K562 (cell line): ENCODE measurements around the gene TMPRSS5. TPM values are rescaled to one million over a fixed set of nuclear protein-coding genes. Genes with fewer than 3 reads are reported as not detected.
A peak's percentile ranks its signal among the peaks of the same experiment; 100 is the strongest.

ENCODE experiments used
- CBX1 ChIP-seq: sonication (generic); IDR thresholded peaks from 2 replicates; pipeline ENCODE4 v1.6.1; 2016; ENCODE audit warnings: antibody characterized with exemption, low read depth, mild to moderate bottlenecking
- CREB3L1 ChIP-seq: fragments of 450-650 bp; IDR thresholded peaks from 2 replicates; pipeline ENCODE4 v1.6.1; 2014; ENCODE audit warnings: low read depth, mild to moderate bottlenecking, moderate library complexity, borderline replicate concordance
- CTCF ChIP-seq, 3 experiments: IDR thresholded peaks in 2 of 3; conservative IDR thresholded peaks in 1 of 3; 2 replicates each; pipeline ENCODE4 v1.5.1; 2011 to 2012; ENCODE audit warnings: low read length in 3 of 3, mild to moderate bottlenecking in 3 of 3, control low read depth in 2 of 3, improper control_type of control experiment in 1 of 3, inconsistent platforms in 1 of 3, low read depth in 1 of 3, mixed read lengths in 1 of 3, moderate library complexity in 1 of 3; ENCODE audit not compliant: insufficient read depth in 2 of 3
- DDX20 ChIP-seq: fragments of 450-650 bp; IDR thresholded peaks from 2 replicates; pipeline ENCODE4 v1.6.1; 2016; ENCODE audit warnings: missing genetic modification characterization, low read depth, mild to moderate bottlenecking, missing compliant biosample characterization, moderate library complexity
- DLX4 ChIP-seq: fragments of 250-450 bp; sonication (Bioruptor Pico); IDR thresholded peaks from 2 replicates; pipeline ENCODE4 v1.6.1; 2021; ENCODE audit warnings: mild to moderate bottlenecking
- EGR1 ChIP-seq: fragments of 450-650 bp; conservative IDR thresholded peaks from 2 replicates; pipeline ENCODE4 v1.6.1; 2017; ENCODE audit warnings: mild to moderate bottlenecking
- ELF1 ChIP-seq: fragments of 200-800 bp; sonication (Bioruptor generic); IDR thresholded peaks from 2 replicates; pipeline ENCODE4 v1.6.1; 2016; ENCODE audit warnings: missing genetic modification characterization, missing compliant biosample characterization
- FOXJ3 ChIP-seq: sonication (generic); formaldehyde crosslinking; IDR thresholded peaks from 2 replicates; pipeline ENCODE4 v1.4.0; 2020; ENCODE audit warnings: mild to moderate bottlenecking, missing genetic modification reagents
- FOXK2 ChIP-seq, 2 experiments: fragments of 450-650 bp; IDR thresholded peaks in 1 of 2; conservative IDR thresholded peaks in 1 of 2; 2 replicates each; pipeline ENCODE4 v1.6.1; 2016; ENCODE audit warnings: low read depth in 2 of 2, mild to moderate bottlenecking in 1 of 2
- FOXO4 ChIP-seq: fragments of 450-650 bp; formaldehyde crosslinking; IDR thresholded peaks from 2 replicates; pipeline ENCODE4 v1.4.0; 2020; ENCODE audit warnings: mild to moderate bottlenecking, moderate library complexity
- KDM1A ChIP-seq, 2 experiments: fragments of 450-650 bp; IDR thresholded peaks; 2 replicates each; pipeline ENCODE4 v1.6.1; 2016; ENCODE audit warnings: mild to moderate bottlenecking in 2 of 2
- KLF6 ChIP-seq: fragments of 250-450 bp; sonication (Bioruptor Pico); IDR thresholded peaks from 2 replicates; pipeline ENCODE4 v1.4.0; 2020; ENCODE audit warnings: mild to moderate bottlenecking, moderate library complexity, borderline replicate concordance
- NCOA1 ChIP-seq: fragments of 450-650 bp; IDR thresholded peaks from 2 replicates; pipeline ENCODE4 v1.6.1; 2016; ENCODE audit warnings: low read depth
- SAP30 ChIP-seq: fragments of 200-600 bp; sonication (generic); IDR thresholded peaks from 2 replicates; pipeline ENCODE4 v1.6.1; 2012; ENCODE audit warnings: borderline replicate concordance, low read depth, mild to moderate bottlenecking, moderate library complexity, low read length, control low read depth, inconsistent platforms; ENCODE audit not compliant: insufficient read depth, poor library complexity, severe bottlenecking
- TBP ChIP-seq: optimal IDR thresholded peaks from 2 replicates; pipeline ENCODE3; 2011; ENCODE audit warnings: low read depth, low read length, improper control_type of control experiment
- TFAM ChIP-seq: fragments of 250-450 bp; sonication (Bioruptor Pico); conservative IDR thresholded peaks from 2 replicates; pipeline ENCODE4 v1.5.0; 2021; ENCODE audit warnings: mild to moderate bottlenecking, moderate library complexity
- ZBTB43 ChIP-seq: sonication (generic); formaldehyde crosslinking; IDR thresholded peaks from 2 replicates; pipeline ENCODE4 v1.8.0; 2023; ENCODE audit warnings: mild to moderate bottlenecking, missing genetic modification reagents
- ZNF146 ChIP-seq: IDR thresholded peaks from one replicate; pipeline ENCODE4 v1.6.1; 2018; ENCODE audit warnings: missing compliant biosample characterization; ENCODE audit not compliant: unreplicated experiment
- ZNF224 ChIP-seq: sonication (generic); formaldehyde crosslinking; IDR thresholded peaks from 2 replicates; pipeline ENCODE4 v1.8.0; 2022; ENCODE audit warnings: mild to moderate bottlenecking, missing genetic modification reagents
- ZNF780A ChIP-seq: fragments of 250-450 bp; sonication (Bioruptor Pico); IDR thresholded peaks from 2 replicates; pipeline ENCODE4 v1.5.0; 2021; ENCODE audit warnings: mild to moderate bottlenecking
- polyA plus RNA-seq, 8 experiments: library from polyadenylated mRNA; depleted of rRNA in 4 of 8; stranded (reverse) in 5 of 8; unstranded in 3 of 8; fragments of >200 nt; fragmentation: Nextera tagmentation in 2 of 8; fragmentation: Illumina TruSeq in 1 of 8; extraction: Ambion mirVana in 2 of 8; extraction: Trizol in 1 of 8; gene quantifications; 2 replicates each; pipeline versions ENCODE4 v1.2.1 to v1.2.3, GENCODE V29; 2011 to 2014; ENCODE audit warnings: inconsistent platforms in 1 of 8, missing spikeins in 1 of 8
- total RNA-seq, 7 experiments: library from RNA; depleted of rRNA in 6 of 7; stranded (reverse); fragments of >200 nt in 6 of 7; fragmentation: Illumina TruSeq in 2 of 7; extraction: Trizol in 2 of 7; gene quantifications; 2 replicates each; pipeline versions ENCODE4 v1.2.1 to v1.2.3, GENCODE V29; 2011 to 2021; ENCODE audit warnings: low replicate concordance in 1 of 7

TMPRSS5 gene
- total and polyA plus RNA-seq, 9 of the 15 experiments (the other 6 are each of a cell fraction or from before 2014, with no cell fraction given): 0.07 to 0.49 (median 0.17) TPM; not detected in 1

GRCh38 chr11:113690619-113691569 is 15.2 kb downstream of the TMPRSS5 start (continued):
- 0 out of 2 replicates have a peak, but pooled peaks have one; percentile 20 for TF ChIP-seq FOXO4
- no peak for TF ChIP-seq ZBTB43 (CRISPR knock-in tag)
- no peak for TF ChIP-seq DDX20 (tag)
- TF ChIP-seq ZNF146 (CRISPR knock-in tag): no peak
- TF ChIP-seq CREB3L1: no peak; the same call in 1 of the 2 replicates
- peak; percentile 57; the same call in 1 of the 2 replicates for TF ChIP-seq CBX1
- TF ChIP-seq FOXJ3: no peak
- TF ChIP-seq ZNF780A (CRISPR knock-in tag): no peak
- TF ChIP-seq CTCF (IDR thresholded peaks at IDR 0.05 in 2 of 3, conservative IDR thresholded peaks at IDR 0.05 in 1 of 3; ENCODE audit: insufficient read depth in 2 of 3, low read depth in 1 of 3, low read length in 3 of 3): peak; percentile 72 to 96 (median 76)
- no peak for TF ChIP-seq SAP30
- peak; percentile 57; the same call in 1 of the 2 replicates for TF ChIP-seq NCOA1
- no peak for TF ChIP-seq KLF6 (CRISPR knock-in tag)
- peak; percentile 53 for TF ChIP-seq TBP
- no peak for TF ChIP-seq DLX4 (CRISPR knock-in tag)
- no peak for TF ChIP-seq TFAM (CRISPR knock-in tag)
- TF ChIP-seq ZNF224 (CRISPR knock-in tag): no peak
- no peak for TF ChIP-seq FOXK2 (conservative IDR thresholded peaks at IDR 0.05 in 1 of 2, IDR thresholded peaks at IDR 0.05 in 1 of 2; ENCODE audit: low read depth in 2 of 2)
- TF ChIP-seq ELF1: no peak
- TF ChIP-seq EGR1: peak; percentile 96
- no peak for TF ChIP-seq KDM1A (IDR thresholded peaks at IDR 0.05)
